ENCODE results near the gene FAM3D.

GRCh38 chr3:58683001-58683458, 16.5 kb upstream of the FAM3D start:
- TF ChIP-seq EZH2 (IDR thresholded peaks at IDR 0.05) (no peak), POLR2AphosphoS5 (IDR thresholded peaks at IDR 0.05; ENCODE audit: borderline replicate concordance, low read depth, low read length) (no peak), FOXP2 (optimal IDR thresholded peaks at IDR 0.05; ENCODE audit: control extremely low read depth, extremely low read length, insufficient read depth) (no peak)

All from SK-N-MC (cell line).